Measurements from ENCODE around the gene FAM222B.

The FAM222B gene

DNA sequence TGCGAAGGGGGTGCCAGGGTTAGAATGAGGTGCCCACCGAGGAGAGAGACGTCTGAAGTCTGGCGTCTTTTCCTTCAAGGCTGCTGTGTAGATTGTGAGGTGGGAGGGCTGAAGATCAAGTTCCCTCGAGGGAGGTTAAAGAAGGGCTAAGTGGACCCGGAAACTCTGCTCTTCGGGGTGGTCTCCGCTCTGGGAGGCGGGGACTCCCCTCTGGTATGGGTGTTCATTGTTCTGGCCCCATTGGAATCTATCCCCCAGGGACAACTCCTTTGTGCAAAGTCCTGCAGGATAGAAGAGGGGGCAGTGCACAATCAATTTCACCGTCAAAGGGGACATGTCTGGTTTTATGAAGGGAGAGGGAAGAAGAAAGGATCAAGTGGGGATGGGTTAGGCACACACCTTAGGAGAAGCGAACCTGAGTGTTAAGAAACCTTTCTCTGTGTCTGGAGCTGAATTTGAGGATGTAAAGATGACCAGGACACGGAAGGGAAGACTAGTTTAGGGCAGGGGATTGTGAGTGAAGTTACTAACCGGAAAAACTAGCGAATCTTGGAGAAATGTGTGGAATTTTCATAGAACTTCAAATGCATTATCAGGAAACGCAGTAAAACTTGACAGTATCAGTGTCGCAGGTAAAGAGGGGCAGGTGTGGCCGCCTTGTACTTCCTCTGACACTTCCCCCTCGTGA, 124.1 kb downstream of the FAM222B start (continued):
- TF ChIP-seq ZNF10 (tag by site-specific recombination; IDR thresholded peaks at IDR 0.05) (no peak), KLF1 (tag by site-specific recombination; IDR thresholded peaks at IDR 0.05) (0 out of 2 replicates have a peak, but pooled peaks have one; percentile 1), ZIC2 (tag by site-specific recombination; IDR thresholded peaks at IDR 0.05) (peak; percentile 15; the same call in 1 of the 2 replicates), GLIS1 (tag by site-specific recombination; IDR thresholded peaks at IDR 0.05) (peak; percentile 99), ZNF23 (tag by site-specific recombination; IDR thresholded peaks at IDR 0.05; ENCODE audit: borderline replicate concordance) (no peak), ZBTB20 (tag by site-specific recombination; IDR thresholded peaks at IDR 0.05) (no peak; the same call in 1 of the 2 replicates), ZNF114 (tag by site-specific recombination; IDR thresholded peaks at IDR 0.05) (no peak), ZNF366 (tag by site-specific recombination; conservative IDR thresholded peaks at IDR 0.05) (peak; percentile 67), GLIS2 (tag by site-specific recombination; IDR thresholded peaks at IDR 0.05) (0 out of 2 replicates have a peak, but pooled peaks have one; percentile 56), ZNF394 (tag by site-specific recombination; IDR thresholded peaks at IDR 0.05; ENCODE audit: borderline replicate concordance) (0 out of 2 replicates have a peak, but pooled peaks have one; percentile 15), ZNF335 (tag by site-specific recombination; conservative IDR thresholded peaks at IDR 0.05) (peak; percentile 13; the same call in 1 of the 2 replicates), ZNF621 (tag by site-specific recombination; IDR thresholded peaks at IDR 0.05) (no peak), PRDM1 (tag by site-specific recombination; IDR thresholded peaks at IDR 0.05) (peak; percentile 40; the same call in 1 of the 2 replicates), ZNF654 (tag by site-specific recombination; IDR thresholded peaks at IDR 0.05; ENCODE audit: low read depth) (no peak), ZBTB17 (tag by site-specific recombination; IDR thresholded peaks at IDR 0.05) (peak; percentile 48), ZNF211 (tag by site-specific recombination; IDR thresholded peaks at IDR 0.05; ENCODE audit: low read depth) (no peak)
- TF ChIP-seq, protein P1, sequence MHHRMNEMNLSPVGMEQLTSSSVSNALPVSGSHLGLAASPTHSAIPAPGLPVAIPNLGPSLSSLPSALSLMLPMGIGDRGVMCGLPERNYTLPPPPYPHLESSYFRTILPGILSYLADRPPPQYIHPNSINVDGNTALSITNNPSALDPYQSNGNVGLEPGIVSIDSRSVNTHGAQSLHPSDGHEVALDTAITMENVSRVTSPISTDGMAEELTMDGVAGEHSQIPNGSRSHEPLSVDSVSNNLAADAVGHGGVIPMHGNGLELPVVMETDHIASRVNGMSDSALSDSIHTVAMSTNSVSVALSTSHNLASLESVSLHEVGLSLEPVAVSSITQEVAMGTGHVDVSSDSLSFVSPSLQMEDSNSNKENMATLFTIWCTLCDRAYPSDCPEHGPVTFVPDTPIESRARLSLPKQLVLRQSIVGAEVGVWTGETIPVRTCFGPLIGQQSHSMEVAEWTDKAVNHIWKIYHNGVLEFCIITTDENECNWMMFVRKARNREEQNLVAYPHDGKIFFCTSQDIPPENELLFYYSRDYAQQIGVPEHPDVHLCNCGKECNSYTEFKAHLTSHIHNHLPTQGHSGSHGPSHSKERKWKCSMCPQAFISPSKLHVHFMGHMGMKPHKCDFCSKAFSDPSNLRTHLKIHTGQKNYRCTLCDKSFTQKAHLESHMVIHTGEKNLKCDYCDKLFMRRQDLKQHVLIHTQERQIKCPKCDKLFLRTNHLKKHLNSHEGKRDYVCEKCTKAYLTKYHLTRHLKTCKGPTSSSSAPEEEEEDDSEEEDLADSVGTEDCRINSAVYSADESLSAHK (tag by site-specific recombination; IDR thresholded peaks at IDR 0.05) = 0 out of 2 replicates have a peak, but pooled peaks have one; percentile 11
- TF ChIP-seq, protein P2, sequence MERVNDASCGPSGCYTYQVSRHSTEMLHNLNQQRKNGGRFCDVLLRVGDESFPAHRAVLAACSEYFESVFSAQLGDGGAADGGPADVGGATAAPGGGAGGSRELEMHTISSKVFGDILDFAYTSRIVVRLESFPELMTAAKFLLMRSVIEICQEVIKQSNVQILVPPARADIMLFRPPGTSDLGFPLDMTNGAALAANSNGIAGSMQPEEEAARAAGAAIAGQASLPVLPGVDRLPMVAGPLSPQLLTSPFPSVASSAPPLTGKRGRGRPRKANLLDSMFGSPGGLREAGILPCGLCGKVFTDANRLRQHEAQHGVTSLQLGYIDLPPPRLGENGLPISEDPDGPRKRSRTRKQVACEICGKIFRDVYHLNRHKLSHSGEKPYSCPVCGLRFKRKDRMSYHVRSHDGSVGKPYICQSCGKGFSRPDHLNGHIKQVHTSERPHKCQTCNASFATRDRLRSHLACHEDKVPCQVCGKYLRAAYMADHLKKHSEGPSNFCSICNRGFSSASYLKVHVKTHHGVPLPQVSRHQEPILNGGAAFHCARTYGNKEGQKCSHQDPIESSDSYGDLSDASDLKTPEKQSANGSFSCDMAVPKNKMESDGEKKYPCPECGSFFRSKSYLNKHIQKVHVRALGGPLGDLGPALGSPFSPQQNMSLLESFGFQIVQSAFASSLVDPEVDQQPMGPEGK (tag by site-specific recombination; IDR thresholded peaks at IDR 0.05) = peak; percentile 4; the same call in 1 of the 2 replicates
- TF ChIP-seq, protein P3, sequence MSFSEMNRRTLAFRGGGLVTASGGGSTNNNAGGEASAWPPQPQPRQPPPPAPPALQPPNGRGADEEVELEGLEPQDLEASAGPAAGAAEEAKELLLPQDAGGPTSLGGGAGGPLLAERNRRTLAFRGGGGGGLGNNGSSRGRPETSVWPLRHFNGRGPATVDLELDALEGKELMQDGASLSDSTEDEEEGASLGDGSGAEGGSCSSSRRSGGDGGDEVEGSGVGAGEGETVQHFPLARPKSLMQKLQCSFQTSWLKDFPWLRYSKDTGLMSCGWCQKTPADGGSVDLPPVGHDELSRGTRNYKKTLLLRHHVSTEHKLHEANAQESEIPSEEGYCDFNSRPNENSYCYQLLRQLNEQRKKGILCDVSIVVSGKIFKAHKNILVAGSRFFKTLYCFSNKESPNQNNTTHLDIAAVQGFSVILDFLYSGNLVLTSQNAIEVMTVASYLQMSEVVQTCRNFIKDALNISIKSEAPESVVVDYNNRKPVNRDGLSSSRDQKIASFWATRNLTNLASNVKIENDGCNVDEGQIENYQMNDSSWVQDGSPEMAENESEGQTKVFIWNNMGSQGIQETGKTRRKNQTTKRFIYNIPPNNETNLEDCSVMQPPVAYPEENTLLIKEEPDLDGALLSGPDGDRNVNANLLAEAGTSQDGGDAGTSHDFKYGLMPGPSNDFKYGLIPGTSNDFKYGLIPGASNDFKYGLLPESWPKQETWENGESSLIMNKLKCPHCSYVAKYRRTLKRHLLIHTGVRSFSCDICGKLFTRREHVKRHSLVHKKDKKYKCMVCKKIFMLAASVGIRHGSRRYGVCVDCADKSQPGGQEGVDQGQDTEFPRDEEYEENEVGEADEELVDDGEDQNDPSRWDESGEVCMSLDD (tag by site-specific recombination; IDR thresholded peaks at IDR 0.05) = 0 out of 2 replicates have a peak, but pooled peaks have one; percentile 8

Measured in HEK293 (cell line).